ENCODE measurements around the gene ZBTB48.
"Not testable (repeated sequence)": the region's sequence is repeated elsewhere in the genome, so short reads cannot be mapped to it uniquely, and the experiment has no call there.

The ZBTB48 gene

GRCh38 chr1:6579374-6580118 is at the start of gene ZBTB48:
ZBTB48 (plus strand) TSS chr1:6579994; CDS start chr1:6580610, 616 bp downstream.
- DNase-seq = peak; percentile 97

- no peak for DNase-seq
These were observed 49.2 kb upstream of the ZBTB48 start for GRCh38 chr1:6530504-6531160.

GRCh38 chr1:6531996-6532395 is 47.8 kb upstream of the ZBTB48 start:
- DNase-seq = no peak

GRCh38 chr1:6534248-6534822 is 45.5 kb upstream of the ZBTB48 start:
- no peak for DNase-seq

GRCh38 chr1:6535214-6535613 is 44.6 kb upstream of the ZBTB48 start:
- DNase-seq = no peak

GRCh38 chr1:6536291-6536690 is 43.5 kb upstream of the ZBTB48 start:
- no peak for DNase-seq

- no peak for DNase-seq
These were observed 40.8 kb upstream of the ZBTB48 start for GRCh38 chr1:6538956-6539355.

- DNase-seq = no peak
These were observed 35.0 kb upstream of the ZBTB48 start for GRCh38 chr1:6544831-6545230.

- DNase-seq = no peak
These were observed 34.3 kb upstream of the ZBTB48 start for GRCh38 chr1:6545276-6546112.

GRCh38 chr1:6546326-6546725 is 33.5 kb upstream of the ZBTB48 start:
- DNase-seq = no peak

- no peak for DNase-seq
These were observed 32.5 kb upstream of the ZBTB48 start for GRCh38 chr1:6547301-6547700.

- DNase-seq = peak; percentile 91
These were observed 25.5 kb upstream of the ZBTB48 start, which contains the start of gene NOL9 for GRCh38 chr1:6554031-6554906. NOL9 (minus strand) TSS chr1:6554513; CDS start chr1:6554502, 11 bp downstream.

GRCh38 chr1:6554907-6555778 is 24.7 kb upstream of the ZBTB48 start, which contains the start of gene TAS1R1:
TAS1R1 (plus strand) TSS chr1:6555307; CDS start chr1:6555374, 67 bp downstream.
- DNase-seq = no peak

- no peak for DNase-seq
These were observed 22.2 kb upstream of the ZBTB48 start for GRCh38 chr1:6557597-6557996.

- not testable (repeated sequence) for DNase-seq
These were observed 20.6 kb upstream of the ZBTB48 start for GRCh38 chr1:6559161-6559560.

GRCh38 chr1:6560267-6560666 is 19.5 kb upstream of the ZBTB48 start:
- DNase-seq = no peak

GRCh38 chr1:6569033-6569432 is 10.8 kb upstream of the ZBTB48 start:
- DNase-seq = no peak

GRCh38 chr1:6570100-6570499 is 9.7 kb upstream of the ZBTB48 start:
- DNase-seq = no peak

- DNase-seq = no peak
These were observed 8.8 kb upstream of the ZBTB48 start for GRCh38 chr1:6570987-6571386.

GRCh38 chr1:6572653-6573383 is 7.0 kb upstream of the ZBTB48 start:
- no peak for DNase-seq
